AG09309 (cell line): Measurements from ENCODE around the gene FMNL2.
"Not testable (repeated sequence)": the region's sequence is repeated elsewhere in the genome, so short reads cannot be mapped to it uniquely, and the experiment has no call there.

Experiments used
- DNase-seq: peaks from one replicate; pipeline ENCODE4 v3.0.0-alpha.2; 2010; ENCODE audit warnings: low read depth
- H3K4me3 ChIP-seq: 2 replicates; pipeline ENCODE4 v1.5.1; 2011; ENCODE audit warnings: mild to moderate bottlenecking, low read depth, low read length, moderate library complexity; ENCODE audit not compliant: control insufficient read depth
- CTCF ChIP-seq: IDR thresholded peaks from 2 replicates; pipeline ENCODE4 v1.5.1; 2011; ENCODE audit warnings: mild to moderate bottlenecking, low read depth, low read length, inconsistent platforms; ENCODE audit not compliant: insufficient read depth, control insufficient read depth; ENCODE audit errors: missing control alignments

Gene FMNL2

GRCh38 chr2:152307863-152308262 is 27.1 kb upstream of the FMNL2 start:
- no peak for DNase-seq
- no peak overlapping the region for H3K4me3 ChIP-seq
- TF ChIP-seq CTCF = no peak

GRCh38 chr2:152309352-152310214 is 25.4 kb upstream of the FMNL2 start:
- no peak for DNase-seq
- no peak for TF ChIP-seq CTCF
- H3K4me3 ChIP-seq = no peak overlapping the region

GRCh38 chr2:152319822-152320570 is 15.0 kb upstream of the FMNL2 start:
- DNase-seq = no peak
- TF ChIP-seq CTCF = no peak
- no peak overlapping the region for H3K4me3 ChIP-seq

GRCh38 chr2:152320814-152321213 is 14.2 kb upstream of the FMNL2 start:
- no peak for DNase-seq
- TF ChIP-seq CTCF = no peak
- H3K4me3 ChIP-seq = no peak overlapping the region

- TF ChIP-seq CTCF = no peak
- no peak for DNase-seq
- H3K4me3 ChIP-seq = no peak overlapping the region
These were observed 12.8 kb upstream of the FMNL2 start for GRCh38 chr2:152322222-152322621.

- DNase-seq, H3K4me3 ChIP-seq: not testable (repeated sequence)
These were observed 9.8 kb upstream of the FMNL2 start for GRCh38 chr2:152325126-152325525.

GRCh38 chr2:152326710-152327109 is 8.3 kb upstream of the FMNL2 start:
- TF ChIP-seq CTCF = no peak
- no peak overlapping the region for H3K4me3 ChIP-seq
- DNase-seq = no peak
